Activated T-cell treated with anti-CD3 and anti-CD28 coated beads for 1 hour (primary cell): ENCODE results near the gene MUC2.

Experiments used
- DNase-seq: peaks from one replicate; pipeline ENCODE4 v3.0.0-alpha.2; 2020; ENCODE audit warnings: low read depth

MUC2 gene

DNA sequence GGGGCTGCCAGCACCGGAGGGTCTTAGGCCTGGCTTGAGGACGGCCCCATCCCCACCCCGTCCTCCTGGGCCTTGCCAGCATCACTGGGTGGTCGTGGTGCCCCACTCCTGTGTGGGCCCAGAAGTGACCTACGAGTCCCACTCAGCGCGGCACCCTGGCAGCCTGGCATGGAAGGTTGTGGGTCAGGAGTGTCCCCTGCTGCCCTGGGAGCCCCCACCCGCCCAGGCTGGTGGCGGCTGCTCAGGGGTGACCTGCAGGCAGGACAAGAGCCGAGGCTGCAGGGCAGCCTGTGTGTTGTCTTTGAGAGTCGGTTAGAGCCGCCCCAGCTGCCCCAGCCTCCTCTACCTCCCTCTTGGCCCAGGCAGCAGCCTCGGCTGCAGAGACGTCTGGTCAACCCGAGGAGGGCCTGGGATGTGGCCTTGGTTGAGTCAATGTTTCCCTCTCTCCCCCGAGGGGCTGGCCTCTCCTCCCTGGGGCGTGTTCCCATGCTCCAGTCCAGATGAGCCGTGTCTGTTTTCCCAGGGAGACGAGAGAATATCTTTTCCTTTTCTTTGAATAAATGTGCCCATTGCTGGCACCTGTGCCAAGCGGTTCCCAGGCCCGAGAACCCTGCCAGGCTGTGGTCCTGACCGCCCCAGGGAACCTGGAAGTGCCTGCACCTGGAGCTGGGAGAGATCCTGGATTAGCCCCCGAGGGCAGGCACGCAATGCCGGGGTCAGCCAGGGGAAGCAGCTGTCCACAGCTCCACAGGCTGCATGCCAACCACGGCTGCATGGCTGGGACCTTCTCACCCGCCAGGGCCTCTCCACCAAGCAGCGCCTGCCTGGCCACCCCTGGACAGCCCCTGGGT is 47.4 kb downstream of the MUC2 start:
- no peak for DNase-seq

DNA sequence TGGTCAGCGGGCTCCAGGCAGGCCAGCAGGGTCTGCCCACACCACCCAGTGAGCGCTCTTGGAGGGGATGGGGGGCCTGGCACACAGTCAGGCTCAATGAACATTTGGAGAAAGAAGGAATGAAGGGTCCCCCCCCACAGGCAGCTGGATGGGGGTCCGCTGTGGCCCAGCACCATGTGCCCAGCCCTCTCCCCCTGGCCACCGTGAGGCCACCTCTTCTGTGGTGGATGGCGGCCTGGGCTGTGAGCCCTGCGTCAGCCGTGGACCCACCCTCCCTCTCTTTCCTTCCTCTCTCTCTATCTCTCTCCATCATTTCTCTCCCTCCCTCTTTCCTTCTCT is 48.0 kb downstream of the MUC2 start:
- DNase-seq, result no peak

GRCh38 chr11:1123970-1124369 is 49.3 kb downstream of the MUC2 start:
- DNase-seq, result no peak
